T follicular helper cell (primary cell): Measurements from ENCODE around the gene LIMS1.
"Not testable (repeated sequence)": the region's sequence is repeated elsewhere in the genome, so short reads cannot be mapped to it uniquely, and the experiment has no call there.

Experiments used
- DNase-seq: peaks from one replicate; pipeline ENCODE4 v3.0.0-alpha.2; 2020; ENCODE audit warnings: low read depth

Gene LIMS1

GRCh38 chr2:108587621-108588020 lies 53.4 kb downstream of the LIMS1 start:
- no peak for DNase-seq

- no peak for DNase-seq
Observed at GRCh38 chr2:108588070-108588668, 53.9 kb downstream of the LIMS1 start.

GRCh38 chr2:108589372-108589771 lies 55.1 kb downstream of the LIMS1 start:
- DNase-seq, result no peak

GRCh38 chr2:108589781-108590180 lies 55.5 kb downstream of the LIMS1 start:
- DNase-seq, result no peak

GRCh38 chr2:108591163-108591562 lies 56.9 kb downstream of the LIMS1 start:
- no peak for DNase-seq

GRCh38 chr2:108593547-108594098 lies 59.4 kb downstream of the LIMS1 start:
- no peak for DNase-seq

- DNase-seq, result no peak
Observed at GRCh38 chr2:108594132-108594981, 60.1 kb downstream of the LIMS1 start.

GRCh38 chr2:108594982-108595464 lies 60.8 kb downstream of the LIMS1 start:
- DNase-seq, result no peak

GRCh38 chr2:108595771-108596170 lies 61.5 kb downstream of the LIMS1 start:
- not testable (repeated sequence) for DNase-seq

GRCh38 chr2:108597105-108597744 lies 63.0 kb downstream of the LIMS1 start:
- DNase-seq, result not testable (repeated sequence)

- not testable (repeated sequence) for DNase-seq
Observed at GRCh38 chr2:108601199-108601598, 66.9 kb downstream of the LIMS1 start.

- no peak for DNase-seq
Observed at GRCh38 chr2:108602422-108602821, 68.2 kb downstream of the LIMS1 start.

GRCh38 chr2:108604196-108604595 lies 69.9 kb downstream of the LIMS1 start:
- no peak for DNase-seq

GRCh38 chr2:108605947-108606346 lies 71.7 kb downstream of the LIMS1 start:
- no peak for DNase-seq

GRCh38 chr2:108607706-108608301 lies 73.5 kb downstream of the LIMS1 start:
- peak; percentile 50 for DNase-seq

GRCh38 chr2:108611021-108611420 lies 76.8 kb downstream of the LIMS1 start:
- DNase-seq, result no peak

GRCh38 chr2:108612153-108612513 lies 77.9 kb downstream of the LIMS1 start:
- no peak for DNase-seq

- DNase-seq, result peak; percentile 37
Observed at GRCh38 chr2:108612514-108613183, 78.4 kb downstream of the LIMS1 start.

GRCh38 chr2:108613261-108614042 lies 79.2 kb downstream of the LIMS1 start:
- DNase-seq, result no peak

- no peak for DNase-seq
Observed at GRCh38 chr2:108614043-108614545, 79.8 kb downstream of the LIMS1 start.

- DNase-seq, result no peak
Observed at GRCh38 chr2:108614659-108615058, 80.4 kb downstream of the LIMS1 start.
